ENCODE data around the gene NHSL2. TPM values are rescaled to one million over a fixed set of nuclear protein-coding genes. Genes with fewer than 3 reads are reported as not detected.
"Not testable (repeated sequence)": the region's sequence is repeated elsewhere in the genome, so short reads cannot be mapped to it uniquely, and the experiment has no call there.

Gene NHSL2
- total RNA-seq (ENCODE audit: low replicate concordance): 2.2 and 11.3 TPM in 2 replicates
- long read RNA-seq: 0 reads

GRCh38 chrX:71910643-71910985 is at the start of gene NHSL2:
NHSL2 (plus strand) TSS chrX:71910845.
- no peaks in the 10 kb centered on the region for H3K36me3 Mint-ChIP-seq
- H3K4me1 Mint-ChIP-seq (ENCODE audit: unreplicated experiment): peaks cover 5% of the 10 kb centered on the region
- no peak for DNase-seq (ENCODE audit: extremely low spot score, unreplicated experiment)
- no peaks in the 10 kb centered on the region for H3K9me3 Mint-ChIP-seq
- H3K4me3 Mint-ChIP-seq: peak within 1 kb of the TSS; percentile 85
- peaks cover 26% of the 10 kb centered on the region for H3K27me3 Mint-ChIP-seq
- H3K27ac Mint-ChIP-seq: no peak within 1 kb of the TSS
- no peak for TF ChIP-seq CTCF (conservative IDR thresholded peaks at IDR 0.05)

GRCh38 chrX:71867680-71868079 is 43.0 kb upstream of the NHSL2 start:
- no peak for DNase-seq (ENCODE audit: extremely low spot score, unreplicated experiment)
- TF ChIP-seq CTCF (conservative IDR thresholded peaks at IDR 0.05): no peak
- no peak overlapping the region for H3K4me3 Mint-ChIP-seq
- H3K36me3 Mint-ChIP-seq: no peaks in the 10 kb centered on the region
- no peak overlapping the region for H3K27ac Mint-ChIP-seq
- no peaks in the 10 kb centered on the region for H3K4me1 Mint-ChIP-seq (ENCODE audit: unreplicated experiment)
- peaks cover 8% of the 10 kb centered on the region for H3K27me3 Mint-ChIP-seq
- H3K9me3 Mint-ChIP-seq: no peaks in the 10 kb centered on the region

GRCh38 chrX:71869566-71869965 is 41.1 kb upstream of the NHSL2 start:
- not testable (repeated sequence) for H3K4me1 Mint-ChIP-seq (ENCODE audit: unreplicated experiment); H3K4me3 Mint-ChIP-seq; H3K27ac Mint-ChIP-seq; H3K36me3 Mint-ChIP-seq; H3K27me3 Mint-ChIP-seq; DNase-seq (ENCODE audit: extremely low spot score, unreplicated experiment); H3K9me3 Mint-ChIP-seq

GRCh38 chrX:71870208-71871098 is 40.2 kb upstream of the NHSL2 start:
- Mint-ChIP-seq H3K27ac (no peak overlapping the region), H3K4me3 (no peak overlapping the region), H3K27me3 (peaks cover 8% of the 10 kb centered on the region), H3K9me3 (no peaks in the 10 kb centered on the region), H3K4me1 (ENCODE audit: unreplicated experiment) (no peaks in the 10 kb centered on the region), H3K36me3 (no peaks in the 10 kb centered on the region)
- TF ChIP-seq CTCF (conservative IDR thresholded peaks at IDR 0.05): peak; percentile 56
- no peak for DNase-seq (ENCODE audit: extremely low spot score, unreplicated experiment)

- no peaks in the 10 kb centered on the region for H3K36me3 Mint-ChIP-seq
- DNase-seq (ENCODE audit: extremely low spot score, unreplicated experiment): no peak
- H3K27me3 Mint-ChIP-seq: peaks cover 8% of the 10 kb centered on the region
- H3K27ac Mint-ChIP-seq: no peak overlapping the region
- H3K9me3 Mint-ChIP-seq: no peaks in the 10 kb centered on the region
- TF ChIP-seq CTCF (conservative IDR thresholded peaks at IDR 0.05): no peak
- no peak overlapping the region for H3K4me3 Mint-ChIP-seq
- H3K4me1 Mint-ChIP-seq (ENCODE audit: unreplicated experiment): no peaks in the 10 kb centered on the region
These were observed 39.3 kb upstream of the NHSL2 start for GRCh38 chrX:71871367-71871766.
